ENCODE measurements around the gene DENND1B.

DENND1B gene

GRCh38 chr1:197463142-197463541 is 312.1 kb downstream of the DENND1B start:
- DNase-seq: no peak

GRCh38 chr1:197462539-197462938 is 312.7 kb downstream of the DENND1B start:
- no peak for DNase-seq

Data from activated T-cell treated with anti-CD3 and anti-CD28 coated beads, Interleukin-2, amount 50 U/mL, for 1 hour (primary cell).